OCI-LY7 (cell line): ENCODE data around the gene TRIP13.

Source experiments
- CTCF ChIP-seq: fragments of 200-600 bp; sonication (generic); conservative IDR thresholded peaks from 2 replicates; pipeline ENCODE4 v1.5.1; 2014; ENCODE audit warnings: mild to moderate bottlenecking, antibody characterized with exemption, low read length, moderate library complexity, mixed read lengths
- EZH2phosphoT487 ChIP-seq: fragments of 200-600 bp; sonication (generic); IDR thresholded peaks from 2 replicates; pipeline ENCODE4 v1.6.1; 2018; ENCODE audit warnings: low read depth, borderline replicate concordance, mild to moderate bottlenecking, mixed run types, antibody characterized with exemption, low read length, moderate library complexity, mixed read lengths

- no peak for TF ChIP-seq CTCF
- no peak for TF ChIP-seq EZH2phosphoT487
Observed at GRCh38 chr5:914612-915011, 21.9 kb downstream of the TRIP13 start.
